ENCODE measurements around the gene TMX2. TPM values are rescaled to one million over a fixed set of nuclear protein-coding genes. Genes with fewer than 3 reads are reported as not detected.
A peak's percentile ranks its signal among the peaks of the same experiment; 100 is the strongest.
"Not testable (repeated sequence)": the region's sequence is repeated elsewhere in the genome, so short reads cannot be mapped to it uniquely, and the experiment has no call there.

Gene TMX2
- total and polyA plus RNA-seq, 7 donors, result 25.2 to 136 (median 37.9) TPM

DNA sequence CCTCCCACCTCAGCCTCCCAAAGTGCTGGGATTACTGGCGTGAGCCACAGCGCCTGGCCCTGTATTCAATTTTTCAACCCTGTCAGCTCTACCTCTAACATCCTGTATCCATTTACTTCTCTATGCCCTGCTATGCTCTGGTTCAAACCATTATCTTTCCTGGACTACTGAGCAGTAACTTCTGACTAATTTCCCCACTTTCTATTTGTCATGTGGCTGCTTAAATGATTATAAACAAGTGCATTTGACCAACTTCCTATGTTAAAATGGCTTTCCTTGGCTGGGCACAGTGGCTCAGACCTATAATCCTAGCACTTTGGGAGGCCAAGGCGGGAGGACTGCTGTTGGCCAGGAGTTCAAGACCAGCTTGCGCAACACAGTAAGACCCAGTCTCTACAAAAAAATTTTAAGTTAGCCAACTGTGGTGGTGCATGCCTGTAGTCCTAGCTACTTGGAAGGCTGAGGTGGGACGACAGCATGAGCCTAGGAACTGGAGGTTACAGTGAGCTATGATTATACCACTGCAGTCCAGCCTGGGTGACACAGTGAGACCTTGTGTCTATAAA lies 2.5 kb upstream of the TMX2 start:
- 92% methylated on average over 5 of the region's 5 CpGs for WGBS, 2 donors
- H3K9me3 ChIP-seq, result no peaks in the 10 kb centered on the region
- H3K4me1 ChIP-seq, result peaks cover 0 to 39% (median 33%) of the 10 kb centered on the region in 4 donors
- peaks cover 0 to 15% (median 2%) of the 10 kb centered on the region in 4 donors for H3K36me3 ChIP-seq
- intact Hi-C loops (cut with DNase I), result loop anchor here (5.0 kb wide), 2 partner anchors 43 to 52 kb away; partner anchors contain the start of genes CTNND1 and ZDHHC5
- no peak for DNase-seq
- no peak overlapping the region for H3K4me3 ChIP-seq
- H3K27ac ChIP-seq, result no peak overlapping the region
- no peaks in the 10 kb centered on the region for H3K27me3 ChIP-seq
- TF ChIP-seq, protein P1, sequence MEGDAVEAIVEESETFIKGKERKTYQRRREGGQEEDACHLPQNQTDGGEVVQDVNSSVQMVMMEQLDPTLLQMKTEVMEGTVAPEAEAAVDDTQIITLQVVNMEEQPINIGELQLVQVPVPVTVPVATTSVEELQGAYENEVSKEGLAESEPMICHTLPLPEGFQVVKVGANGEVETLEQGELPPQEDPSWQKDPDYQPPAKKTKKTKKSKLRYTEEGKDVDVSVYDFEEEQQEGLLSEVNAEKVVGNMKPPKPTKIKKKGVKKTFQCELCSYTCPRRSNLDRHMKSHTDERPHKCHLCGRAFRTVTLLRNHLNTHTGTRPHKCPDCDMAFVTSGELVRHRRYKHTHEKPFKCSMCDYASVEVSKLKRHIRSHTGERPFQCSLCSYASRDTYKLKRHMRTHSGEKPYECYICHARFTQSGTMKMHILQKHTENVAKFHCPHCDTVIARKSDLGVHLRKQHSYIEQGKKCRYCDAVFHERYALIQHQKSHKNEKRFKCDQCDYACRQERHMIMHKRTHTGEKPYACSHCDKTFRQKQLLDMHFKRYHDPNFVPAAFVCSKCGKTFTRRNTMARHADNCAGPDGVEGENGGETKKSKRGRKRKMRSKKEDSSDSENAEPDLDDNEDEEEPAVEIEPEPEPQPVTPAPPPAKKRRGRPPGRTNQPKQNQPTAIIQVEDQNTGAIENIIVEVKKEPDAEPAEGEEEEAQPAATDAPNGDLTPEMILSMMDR (IDR thresholded peaks at IDR 0.05), result no peak
- TF ChIP-seq POLR2AphosphoS5 (IDR thresholded peaks at IDR 0.05), result no peak

DNA sequence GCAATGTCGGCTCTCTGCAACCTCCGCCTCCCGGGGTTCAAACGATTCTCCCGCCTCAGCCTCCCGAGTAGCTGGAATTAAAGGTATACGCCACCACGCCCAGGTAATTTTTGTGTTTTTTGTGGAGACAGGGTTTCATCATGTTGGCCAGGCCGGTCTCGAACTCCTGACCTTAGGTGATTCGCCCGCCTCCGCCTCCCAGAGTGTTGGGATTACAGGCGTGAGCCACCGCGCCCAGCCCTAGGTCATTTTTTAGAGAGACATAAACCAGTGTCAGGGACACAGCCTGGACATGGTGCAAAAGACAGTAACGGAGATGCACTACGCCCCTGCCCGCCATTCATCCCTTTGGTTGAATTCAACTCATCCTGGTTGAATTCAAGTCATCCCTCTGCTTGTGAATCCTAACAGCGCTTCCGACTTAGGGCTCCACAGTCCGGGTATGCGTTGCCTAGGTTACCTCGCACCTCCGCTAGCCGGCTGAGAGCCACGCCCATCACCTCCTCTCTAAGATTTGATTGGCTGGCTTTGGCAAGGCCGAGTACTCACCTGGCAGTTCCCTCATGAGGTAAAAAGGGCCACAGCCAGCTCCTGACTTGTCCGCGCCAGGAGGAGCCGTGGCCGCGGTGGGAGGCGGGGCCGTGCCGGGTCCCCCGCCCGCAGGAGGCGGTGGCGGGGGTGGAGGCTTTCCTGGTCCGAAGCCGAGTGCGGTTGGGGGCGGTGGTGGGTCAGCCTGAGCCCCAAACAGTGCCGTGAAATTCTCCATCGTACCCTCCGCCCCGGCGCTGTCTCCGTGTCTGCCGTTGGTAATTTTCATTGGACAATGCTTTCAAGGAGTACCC lies 758 bp upstream of the TMX2 start, which contains the start of gene MED19:
Gene MED19 (minus strand): TSS at position 802 of the 842 bp plus-strand sequence. CDS start 36 bp downstream, at position 766.
- TF ChIP-seq POLR2AphosphoS5 (IDR thresholded peaks at IDR 0.05) (peak in 3 of 4 donors; percentile 5 to 30 (median 11)), EP300 (IDR thresholded peaks at IDR 0.05) (no peak), POLR2A (IDR thresholded peaks at IDR 0.05) (peak in 1 of 2 donors; percentile 19)
- TF ChIP-seq, protein P1 (IDR thresholded peaks at IDR 0.05), result no peak
- Histone ChIP-seq H3K4me1 (peaks cover 0 to 42% (median 36%) of the 10 kb centered on the region in 4 donors), H3K4me3 (peak within 1 kb of the TSS; percentile 96 to 98 (median 96)), H3K9me3 (no peaks in the 10 kb centered on the region), H3K27me3 (no peaks in the 10 kb centered on the region), H3K27ac (peak within 1 kb of the TSS; percentile 89 to 97 (median 92)), H3K36me3 (peaks cover 0 to 8% (median 0%) of the 10 kb centered on the region in 4 donors)
- DNase-seq, result peak; percentile 83
- intact Hi-C loops (cut with DNase I), result loop anchor here (2.0 to 5.0 kb wide), 3 partner anchors 29 to 51 kb away; partner anchors contain the start of genes CTNND1, SELENOH and ZDHHC5
- 2 to 7% methylated on average over 51 of the region's 51 CpGs for WGBS, 2 donors

DNA sequence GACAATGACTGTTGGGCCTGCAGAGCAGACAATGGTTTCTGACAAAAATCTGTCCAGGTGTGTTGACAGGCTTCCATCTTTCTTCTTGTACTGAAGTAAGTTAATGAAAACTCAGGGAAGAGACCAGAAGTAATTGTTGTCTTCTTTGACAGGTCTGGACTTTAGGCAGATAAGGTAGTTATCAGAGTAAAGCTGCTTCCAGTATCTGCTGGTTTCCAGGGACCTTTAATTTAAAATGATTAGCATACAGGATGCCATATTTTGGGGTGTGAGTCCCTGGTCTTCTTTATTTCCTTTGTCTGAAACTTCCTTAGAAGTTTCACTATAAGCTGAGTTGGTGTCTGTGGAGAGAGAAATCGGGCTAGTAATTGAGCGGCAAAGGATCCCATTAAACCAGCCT lies 1.4 kb downstream of the TMX2 start:
- H3K4me3 ChIP-seq, result peak overlapping the region in 2 of 4 donors; percentile 96 to 98
- TF ChIP-seq, protein P1 (IDR thresholded peaks at IDR 0.05), result no peak
- TF ChIP-seq POLR2A (IDR thresholded peaks at IDR 0.05), result no peak
- H3K9me3 ChIP-seq, result no peaks in the 10 kb centered on the region
- no peak for DNase-seq
- intact Hi-C loops (cut with DNase I), result loop anchor here (2.0 to 5.0 kb wide), 3 partner anchors 27 to 48 kb away; partner anchors contain the start of genes CTNND1, SELENOH and ZDHHC5
- peaks cover 0 to 8% (median 0%) of the 10 kb centered on the region in 4 donors for H3K36me3 ChIP-seq
- no peaks in the 10 kb centered on the region for H3K27me3 ChIP-seq
- H3K27ac ChIP-seq, result no peak overlapping the region
- peaks cover 0 to 42% (median 36%) of the 10 kb centered on the region in 4 donors for H3K4me1 ChIP-seq
- 93 to 95% methylated on average over 2 of the region's 2 CpGs for WGBS, 2 donors

DNA sequence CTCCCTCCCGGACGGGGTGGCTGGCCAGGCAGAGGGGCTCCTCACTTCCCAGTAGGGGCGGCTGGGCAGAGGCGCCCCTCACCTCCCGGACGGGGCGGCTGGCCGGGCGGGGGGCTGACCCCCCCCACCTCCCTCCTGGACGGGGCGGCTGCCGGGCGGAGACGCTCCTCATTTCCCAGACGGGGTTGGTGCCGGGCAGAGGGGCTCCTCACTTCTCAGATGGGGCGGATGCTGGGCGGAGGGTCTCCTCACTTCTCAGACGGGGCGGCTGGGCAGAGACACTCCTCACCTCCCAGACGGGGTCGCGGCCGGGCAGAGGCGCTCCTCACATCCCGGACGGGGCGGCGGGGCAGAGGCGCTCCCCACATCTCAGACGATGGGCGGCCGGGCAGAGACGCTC lies 4.3 kb downstream of the TMX2 start:
- H3K27ac ChIP-seq; H3K4me3 ChIP-seq; DNase-seq; H3K9me3 ChIP-seq; H3K27me3 ChIP-seq; intact Hi-C loops (cut with DNase I): not testable (repeated sequence)
- peaks cover 0 to 24% (median 23%) of the 10 kb centered on the region in 4 donors for H3K4me1 ChIP-seq
- H3K36me3 ChIP-seq, result peaks cover 0 to 19% (median 0%) of the 10 kb centered on the region in 4 donors
- WGBS, 2 donors, result 96 to 97% methylated on average over 33 of the region's 34 CpGs

DNA sequence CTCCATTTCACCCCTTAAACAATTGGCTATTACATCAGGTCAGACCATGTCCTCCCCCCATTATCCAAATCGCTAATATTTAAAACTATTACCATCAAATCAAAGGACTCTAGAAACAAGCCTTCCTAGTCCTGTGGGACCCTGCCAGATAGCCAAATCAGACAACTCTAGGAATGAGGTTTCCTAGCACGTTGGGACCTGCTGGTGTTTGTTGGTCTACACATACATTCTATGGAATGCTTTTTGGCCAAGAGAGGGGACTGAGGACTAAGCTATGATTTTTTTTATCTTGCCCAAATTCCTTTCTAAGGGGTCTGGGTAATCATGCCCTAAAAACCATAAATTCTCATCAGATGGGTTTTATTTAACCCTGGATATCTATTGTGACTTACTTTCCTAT lies 14.8 kb downstream of the TMX2 start:
- intact Hi-C loops (cut with DNase I), result no loop called here

More for the DNA sequence above, 14.8 kb downstream of the TMX2 start:
- TF ChIP-seq POLR2A (IDR thresholded peaks at IDR 0.05) (no peak), EP300 (IDR thresholded peaks at IDR 0.05) (no peak), POLR2AphosphoS5 (IDR thresholded peaks at IDR 0.05) (no peak)
- TF ChIP-seq, protein P1 (IDR thresholded peaks at IDR 0.05), result no peak
- no peaks in the 10 kb centered on the region for H3K9me3 ChIP-seq
- 71 to 76% methylated on average over 2 of the region's 2 CpGs for WGBS, 2 donors
- H3K36me3 ChIP-seq, result peaks cover 0 to 3% (median 0%) of the 10 kb centered on the region in 4 donors
- H3K27ac ChIP-seq, result no peak overlapping the region
- H3K27me3 ChIP-seq, result no peaks in the 10 kb centered on the region
- no peak for DNase-seq
- no peaks in the 10 kb centered on the region for H3K4me1 ChIP-seq
- H3K4me3 ChIP-seq, result no peak overlapping the region
